ENCODE results near the gene NKX1-2.

DNA sequence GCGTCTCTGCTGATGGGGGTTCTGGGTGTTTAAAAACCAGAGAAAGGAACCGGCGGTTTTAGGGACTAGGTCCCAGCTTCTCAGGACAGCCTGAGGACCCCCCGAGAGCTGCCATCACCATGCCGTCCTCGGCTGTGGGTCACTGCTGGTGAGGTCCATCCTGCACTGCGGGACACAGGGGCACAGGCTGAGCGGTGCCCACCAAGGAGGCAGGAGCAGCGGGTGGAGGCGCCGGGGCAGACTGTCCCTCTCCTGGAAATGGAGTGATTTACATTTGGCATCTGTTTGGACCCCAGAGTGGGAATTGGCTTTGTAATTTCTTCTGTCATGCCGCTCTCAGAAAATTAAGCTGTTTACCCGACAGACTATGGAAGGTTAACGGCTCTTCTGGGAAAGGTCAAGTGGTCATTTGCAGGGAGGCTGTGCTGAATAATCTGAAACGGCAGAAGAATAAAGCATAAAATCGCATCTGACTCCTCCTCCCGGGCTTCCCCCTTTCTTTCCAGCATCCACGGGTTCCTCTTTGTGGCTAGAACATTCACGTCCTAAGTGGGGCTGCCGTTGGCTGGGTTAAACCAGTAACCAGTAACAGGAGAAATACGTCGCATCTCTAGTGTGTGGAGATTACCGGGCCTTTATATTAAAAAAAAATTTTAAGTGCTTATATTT is 43.5 kb upstream of the NKX1-2 start:
- no peak for TF ChIP-seq CTCF (conservative IDR thresholded peaks at IDR 0.05; ENCODE audit: low read depth, low read length)
- TF ChIP-seq EZH2 (IDR thresholded peaks at IDR 0.05; ENCODE audit: low read length, unreplicated experiment) = no peak
